Natural killer cell treated with Interleukin-12 subunit alpha and Interleukin-12 subunit beta and Interleukin-15 and Interleukin-18, amount 100 ng/mL, for 72 hours (primary cell): ENCODE data around the gene SPRR5. TPM values are rescaled to one million over a fixed set of nuclear protein-coding genes. Genes with fewer than 3 reads are reported as not detected.

Experiments used
- ATAC-seq, 2 donors: fragments of 150-1000 bp; cut with Tn5 transposase in 1 of 2; sonication (Bioruptor Pico), chemical (Tn5 transposase) in 1 of 2; 2 replicates each; pipeline ENCODE4 v1.10.0; 2021
- DNase-seq: peaks from one replicate; pipeline ENCODE4 v3.0.0; 2022; ENCODE audit warnings: low spot score
- H3K27ac Mint-ChIP-seq, 2 donors: 1 replicate in 1 of 2; 2 replicates in 1 of 2; pipeline ENCODE4 v1.8.0; 2022; ENCODE audit warnings: mixed read lengths in 2 of 2, mild to moderate bottlenecking in 1 of 2, moderate library complexity in 1 of 2
- H3K27me3 Mint-ChIP-seq, 2 donors: 1 replicate in 1 of 2; 2 replicates in 1 of 2; pipeline ENCODE4 v1.8.0; 2022; ENCODE audit warnings: mixed read lengths in 2 of 2
- H3K36me3 Mint-ChIP-seq: one replicate; pipeline ENCODE4 v1.8.0; 2022; ENCODE audit warnings: mixed read lengths
- H3K4me1 Mint-ChIP-seq, 2 donors: 1 replicate in 1 of 2; 2 replicates in 1 of 2; pipeline ENCODE4 v1.8.0; 2022; ENCODE audit warnings: low read depth in 2 of 2, mixed read lengths in 2 of 2, mild to moderate bottlenecking in 1 of 2
- H3K4me3 Mint-ChIP-seq: one replicate; pipeline ENCODE4 v1.8.0; 2022; ENCODE audit warnings: mixed read lengths
- H3K9me3 Mint-ChIP-seq: 2 replicates; pipeline ENCODE4 v1.8.0; 2022; ENCODE audit warnings: mixed read lengths
- total RNA-seq, 2 donors: library from RNA; stranded (reverse); gene quantifications; one replicate each; pipeline ENCODE4 v1.2.3, GENCODE V29; 2022

Gene SPRR5
- total RNA-seq, result not detected

GRCh38 chr1:152946651-152947256 is at the start of gene SPRR5:
TSS of gene SPRR5 (plus strand) at chr1:152947206. CDS start at chr1:152948555, 1,349 bp downstream.
- Mint-ChIP-seq H3K27ac (no peak within 1 kb of the TSS), H3K4me1 (no peaks in the 10 kb centered on the region), H3K4me3 (no peak within 1 kb of the TSS), H3K36me3 (no peaks in the 10 kb centered on the region), H3K9me3 (no peaks in the 10 kb centered on the region), H3K27me3 (peaks cover 8 to 17% of the 10 kb centered on the region in 2 donors)
- no peak for DNase-seq
- no peak for ATAC-seq

- H3K4me1 Mint-ChIP-seq, result no peaks in the 10 kb centered on the region
- no peak for ATAC-seq
These were observed 48.0 kb upstream of the SPRR5 start for GRCh38 chr1:152899027-152899426.

GRCh38 chr1:152899883-152900282 is 47.1 kb upstream of the SPRR5 start:
- H3K27me3 Mint-ChIP-seq, result peaks cover 35 to 47% of the 10 kb centered on the region in 2 donors
- H3K4me1 Mint-ChIP-seq, result no peaks in the 10 kb centered on the region
- no peaks in the 10 kb centered on the region for H3K36me3 Mint-ChIP-seq
- no peaks in the 10 kb centered on the region for H3K9me3 Mint-ChIP-seq
- DNase-seq (no peak), ATAC-seq (no peak)
- no peak overlapping the region for H3K27ac Mint-ChIP-seq
- H3K4me3 Mint-ChIP-seq, result no peak overlapping the region

More at GRCh38 chr1:152899027-152899426, 48.0 kb upstream of the SPRR5 start:
- Mint-ChIP-seq H3K27me3 (peaks cover 40 to 56% of the 10 kb centered on the region in 2 donors), H3K36me3 (no peaks in the 10 kb centered on the region), H3K4me3 (no peak overlapping the region), H3K27ac (no peak overlapping the region), H3K9me3 (peaks cover 4% of the 10 kb centered on the region)
- no peak for DNase-seq

GRCh38 chr1:152901631-152902030 is 45.4 kb upstream of the SPRR5 start:
- Mint-ChIP-seq H3K4me1 (peaks cover 0 to 5% of the 10 kb centered on the region in 2 donors), H3K9me3 (no peaks in the 10 kb centered on the region), H3K27me3 (peaks cover 29 to 40% of the 10 kb centered on the region in 2 donors), H3K4me3 (no peak overlapping the region), H3K36me3 (no peaks in the 10 kb centered on the region), H3K27ac (no peak overlapping the region)
- no peak for ATAC-seq
- no peak for DNase-seq

GRCh38 chr1:152902636-152903035 is 44.4 kb upstream of the SPRR5 start:
- H3K4me3 Mint-ChIP-seq, result no peak overlapping the region
- DNase-seq, result no peak
- peaks cover 22 to 38% of the 10 kb centered on the region in 2 donors for H3K27me3 Mint-ChIP-seq
- no peak overlapping the region for H3K27ac Mint-ChIP-seq
- no peaks in the 10 kb centered on the region for H3K36me3 Mint-ChIP-seq
- H3K9me3 Mint-ChIP-seq, result no peaks in the 10 kb centered on the region
- no peak for ATAC-seq
- H3K4me1 Mint-ChIP-seq, result peaks cover 0 to 7% of the 10 kb centered on the region in 2 donors

GRCh38 chr1:152904688-152905440 is 42.1 kb upstream of the SPRR5 start:
- no peaks in the 10 kb centered on the region for H3K36me3 Mint-ChIP-seq
- no peak overlapping the region for H3K27ac Mint-ChIP-seq
- ATAC-seq, result no peak
- H3K4me1 Mint-ChIP-seq, result peaks cover 3 to 9% of the 10 kb centered on the region in 2 donors
- DNase-seq, result no peak
- peaks cover 22 to 33% of the 10 kb centered on the region in 2 donors for H3K27me3 Mint-ChIP-seq
- H3K4me3 Mint-ChIP-seq, result no peak overlapping the region
- H3K9me3 Mint-ChIP-seq, result no peaks in the 10 kb centered on the region

GRCh38 chr1:152906023-152906565 is 40.9 kb upstream of the SPRR5 start:
- Mint-ChIP-seq H3K9me3 (no peaks in the 10 kb centered on the region), H3K4me3 (peak overlapping the region; percentile 2), H3K27ac (peak overlapping the region in 1 of 2 donors; percentile 32), H3K4me1 (peaks cover 4 to 11% of the 10 kb centered on the region in 2 donors), H3K36me3 (no peaks in the 10 kb centered on the region), H3K27me3 (peaks cover 16 to 24% of the 10 kb centered on the region in 2 donors)
- ATAC-seq (peak in 1 of 2 donors; percentile 41), DNase-seq (no peak)

GRCh38 chr1:152907686-152908601 is 39.1 kb upstream of the SPRR5 start, which contains the start of gene IVL:
TSS of gene IVL (plus strand) at chr1:152908546. CDS start at chr1:152909798, 1,252 bp downstream.
- peaks cover 23 to 28% of the 10 kb centered on the region in 2 donors for H3K27me3 Mint-ChIP-seq
- H3K4me1 Mint-ChIP-seq, result peaks cover 9 to 14% of the 10 kb centered on the region in 2 donors
- ATAC-seq (no peak), DNase-seq (no peak)
- H3K27ac Mint-ChIP-seq, result no peak within 1 kb of the TSS
- H3K9me3 Mint-ChIP-seq, result no peaks in the 10 kb centered on the region
- H3K36me3 Mint-ChIP-seq, result no peaks in the 10 kb centered on the region
- no peak within 1 kb of the TSS for H3K4me3 Mint-ChIP-seq

GRCh38 chr1:152909206-152909605 is 37.8 kb upstream of the SPRR5 start:
- no peak overlapping the region for H3K4me3 Mint-ChIP-seq
- H3K27me3 Mint-ChIP-seq, result peaks cover 21 to 28% of the 10 kb centered on the region in 2 donors
- ATAC-seq (no peak), DNase-seq (no peak)
- peaks cover 10 to 15% of the 10 kb centered on the region in 2 donors for H3K4me1 Mint-ChIP-seq
- H3K27ac Mint-ChIP-seq, result no peak overlapping the region
- no peaks in the 10 kb centered on the region for H3K9me3 Mint-ChIP-seq
- H3K36me3 Mint-ChIP-seq, result no peaks in the 10 kb centered on the region

GRCh38 chr1:152912471-152912870 is 34.5 kb upstream of the SPRR5 start:
- Mint-ChIP-seq H3K27ac (no peak overlapping the region), H3K4me3 (peak overlapping the region; percentile 3), H3K9me3 (no peaks in the 10 kb centered on the region), H3K36me3 (no peaks in the 10 kb centered on the region), H3K4me1 (peaks cover 8 to 10% of the 10 kb centered on the region in 2 donors), H3K27me3 (peaks cover 26 to 31% of the 10 kb centered on the region in 2 donors)
- ATAC-seq (no peak), DNase-seq (no peak)

GRCh38 chr1:152912900-152913299 is 34.1 kb upstream of the SPRR5 start:
- Mint-ChIP-seq H3K36me3 (no peaks in the 10 kb centered on the region), H3K27me3 (peaks cover 24 to 34% of the 10 kb centered on the region in 2 donors), H3K27ac (no peak overlapping the region), H3K4me1 (peaks cover 8 to 10% of the 10 kb centered on the region in 2 donors), H3K9me3 (no peaks in the 10 kb centered on the region), H3K4me3 (peak overlapping the region; percentile 3)
- ATAC-seq (peak in 1 of 2 donors; percentile 59), DNase-seq (no peak)

- no peaks in the 10 kb centered on the region for H3K36me3 Mint-ChIP-seq
- H3K9me3 Mint-ChIP-seq, result no peaks in the 10 kb centered on the region
- H3K4me1 Mint-ChIP-seq, result peaks cover 3% of the 10 kb centered on the region in 2 donors
- H3K27me3 Mint-ChIP-seq, result peaks cover 22 to 27% of the 10 kb centered on the region in 2 donors
- H3K4me3 Mint-ChIP-seq, result no peak overlapping the region
- DNase-seq, result no peak
- ATAC-seq, result no peak
- H3K27ac Mint-ChIP-seq, result no peak overlapping the region
These were observed 29.2 kb upstream of the SPRR5 start for GRCh38 chr1:152917794-152918193.

GRCh38 chr1:152919071-152919470 is 27.9 kb upstream of the SPRR5 start:
- H3K27ac Mint-ChIP-seq, result no peak overlapping the region
- no peaks in the 10 kb centered on the region for H3K36me3 Mint-ChIP-seq
- no peak overlapping the region for H3K4me3 Mint-ChIP-seq
- H3K4me1 Mint-ChIP-seq, result no peaks in the 10 kb centered on the region
- no peak for ATAC-seq
- H3K27me3 Mint-ChIP-seq, result peaks cover 20 to 27% of the 10 kb centered on the region in 2 donors
- DNase-seq, result no peak
- no peaks in the 10 kb centered on the region for H3K9me3 Mint-ChIP-seq
